ENCODE measurements around the gene MRPS2.
"Not testable (repeated sequence)": the region's sequence is repeated elsewhere in the genome, so short reads cannot be mapped to it uniquely, and the experiment has no call there.

MRPS2 gene

GRCh38 chr9:135530146-135530545 lies 29.7 kb downstream of the MRPS2 start:
- no peak for TF ChIP-seq CTCF (IDR thresholded peaks at IDR 0.05; ENCODE audit: insufficient read depth, low read length, poor library complexity, severe bottlenecking)
- no peaks in the 10 kb centered on the region for H3K36me3 ChIP-seq (ENCODE audit: control insufficient read depth, insufficient read depth, low read length)
- no peak overlapping the region for H3K4me3 ChIP-seq (replicated peaks; ENCODE audit: low read depth, low read length)
- DNase-seq (ENCODE audit: extremely low read depth, insufficient read length), result no peak
- no peaks in the 10 kb centered on the region for H3K27me3 ChIP-seq (replicated peaks; ENCODE audit: control insufficient read depth, insufficient read depth, low read length)

GRCh38 chr9:135531096-135531495 lies 30.6 kb downstream of the MRPS2 start:
- TF ChIP-seq CTCF (IDR thresholded peaks at IDR 0.05; ENCODE audit: insufficient read depth, low read length, poor library complexity, severe bottlenecking), result no peak
- DNase-seq (ENCODE audit: extremely low read depth, insufficient read length), result no peak
- Histone ChIP-seq H3K27me3 (replicated peaks; ENCODE audit: control insufficient read depth, insufficient read depth, low read length) (no peaks in the 10 kb centered on the region), H3K36me3 (ENCODE audit: control insufficient read depth, insufficient read depth, low read length) (no peaks in the 10 kb centered on the region), H3K4me3 (replicated peaks; ENCODE audit: low read depth, low read length) (no peak overlapping the region)

GRCh38 chr9:135533113-135533512 lies 32.6 kb downstream of the MRPS2 start:
- no peak for DNase-seq (ENCODE audit: extremely low read depth, insufficient read length)
- Histone ChIP-seq H3K36me3 (ENCODE audit: control insufficient read depth, insufficient read depth, low read length) (no peaks in the 10 kb centered on the region), H3K27me3 (replicated peaks; ENCODE audit: control insufficient read depth, insufficient read depth, low read length) (no peaks in the 10 kb centered on the region), H3K4me3 (replicated peaks; ENCODE audit: low read depth, low read length) (no peak overlapping the region)
- TF ChIP-seq CTCF (IDR thresholded peaks at IDR 0.05; ENCODE audit: insufficient read depth, low read length, poor library complexity, severe bottlenecking), result no peak

GRCh38 chr9:135533674-135534073 lies 33.2 kb downstream of the MRPS2 start:
- no peak for DNase-seq (ENCODE audit: extremely low read depth, insufficient read length)
- Histone ChIP-seq H3K4me3 (replicated peaks; ENCODE audit: low read depth, low read length) (no peak overlapping the region), H3K27me3 (replicated peaks; ENCODE audit: control insufficient read depth, insufficient read depth, low read length) (no peaks in the 10 kb centered on the region), H3K36me3 (ENCODE audit: control insufficient read depth, insufficient read depth, low read length) (no peaks in the 10 kb centered on the region)
- TF ChIP-seq CTCF (IDR thresholded peaks at IDR 0.05; ENCODE audit: insufficient read depth, low read length, poor library complexity, severe bottlenecking), result no peak

GRCh38 chr9:135534192-135534711 lies 33.8 kb downstream of the MRPS2 start:
- not testable (repeated sequence) for H3K27me3 ChIP-seq (replicated peaks; ENCODE audit: control insufficient read depth, insufficient read depth, low read length); H3K36me3 ChIP-seq (ENCODE audit: control insufficient read depth, insufficient read depth, low read length); DNase-seq (ENCODE audit: extremely low read depth, insufficient read length); H3K4me3 ChIP-seq (replicated peaks; ENCODE audit: low read depth, low read length)

- not testable (repeated sequence) for H3K36me3 ChIP-seq (ENCODE audit: control insufficient read depth, insufficient read depth, low read length); DNase-seq (ENCODE audit: extremely low read depth, insufficient read length); H3K4me3 ChIP-seq (replicated peaks; ENCODE audit: low read depth, low read length); H3K27me3 ChIP-seq (replicated peaks; ENCODE audit: control insufficient read depth, insufficient read depth, low read length)
Observed at GRCh38 chr9:135534826-135535225, 34.3 kb downstream of the MRPS2 start.

GRCh38 chr9:135535631-135536030 lies 35.1 kb downstream of the MRPS2 start:
- H3K4me3 ChIP-seq (replicated peaks; ENCODE audit: low read depth, low read length); DNase-seq (ENCODE audit: extremely low read depth, insufficient read length); H3K36me3 ChIP-seq (ENCODE audit: control insufficient read depth, insufficient read depth, low read length); H3K27me3 ChIP-seq (replicated peaks; ENCODE audit: control insufficient read depth, insufficient read depth, low read length): not testable (repeated sequence)
